HG03442 (cell line): ENCODE results near the gene HSPB1.
A peak's percentile ranks its signal among the peaks of the same experiment; 100 is the strongest.
"Not testable (repeated sequence)": the region's sequence is repeated elsewhere in the genome, so short reads cannot be mapped to it uniquely, and the experiment has no call there.

ENCODE experiments used
- ATAC-seq: cut with Tn5 transposase; IDR thresholded peaks from one replicate; pipeline ENCODE4 v1.9.1; 2021; ENCODE audit warnings: mild to moderate bottlenecking, moderate library complexity; ENCODE audit not compliant: unreplicated experiment

Gene HSPB1

DNA sequence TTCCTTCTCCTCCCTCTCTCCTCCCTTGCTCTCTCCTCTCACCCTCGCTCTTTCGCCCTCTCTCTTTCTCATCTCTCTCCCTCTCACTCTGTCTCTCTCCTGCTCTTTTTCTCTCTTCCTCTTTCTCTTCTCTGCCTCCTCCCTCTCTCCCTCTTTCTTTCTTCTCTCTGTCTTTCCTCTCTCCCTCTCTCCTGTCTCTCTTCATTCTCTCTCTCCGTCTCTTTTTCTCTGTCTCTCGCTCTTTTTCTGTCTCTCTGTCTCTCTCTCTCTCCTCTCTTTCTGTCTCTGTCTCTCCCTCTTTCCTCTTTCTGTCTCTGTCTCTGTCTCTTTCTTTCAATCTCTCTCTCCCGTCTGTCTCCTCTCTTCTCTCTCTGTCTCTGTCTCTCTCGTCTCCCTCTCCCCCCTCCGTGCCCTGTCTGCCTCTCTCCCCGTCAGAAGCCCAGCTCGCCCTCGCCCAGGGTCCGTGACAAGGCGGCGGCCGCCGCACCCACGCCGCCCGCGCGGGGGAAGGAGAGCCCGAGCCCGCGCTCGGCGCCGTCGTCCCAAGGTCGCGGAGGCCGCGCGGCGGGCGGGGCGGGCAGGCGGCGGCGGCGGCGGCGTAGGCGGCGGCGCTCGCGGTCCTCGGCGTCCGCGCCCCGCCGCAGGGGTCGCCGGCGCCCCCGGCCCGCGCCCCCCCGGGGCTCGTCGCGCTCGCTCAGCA lies 21.3 kb upstream of the HSPB1 start:
- ATAC-seq: no peak

DNA sequence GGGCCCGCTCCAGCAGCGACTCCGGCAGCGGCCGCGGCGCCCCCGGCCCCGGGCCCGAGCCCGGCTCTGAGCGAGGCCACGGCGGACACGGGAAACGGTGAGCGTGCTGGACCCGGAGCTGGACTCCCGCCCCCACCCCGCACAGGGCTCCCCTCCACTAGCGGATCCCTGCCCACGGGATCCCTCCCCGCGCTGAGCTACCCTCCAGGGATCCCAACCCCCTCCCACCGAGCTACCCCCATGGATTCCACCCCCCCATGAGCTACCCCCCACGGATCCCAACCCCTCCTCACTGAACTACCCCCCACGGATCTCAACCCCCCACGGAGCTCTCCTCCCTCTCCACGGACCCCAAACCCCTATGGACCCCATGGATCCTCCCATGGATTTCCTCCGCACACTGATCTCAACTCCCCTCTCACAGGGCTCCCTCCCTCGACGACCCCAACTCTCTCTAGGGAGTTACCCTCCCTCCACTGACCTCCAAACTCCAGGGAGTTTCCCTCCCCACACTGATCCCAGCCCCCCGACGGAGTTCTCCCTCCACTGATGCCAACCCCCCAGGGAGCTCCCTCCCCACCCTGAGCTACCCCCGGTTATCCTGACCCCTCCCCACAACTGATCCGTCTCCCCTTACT lies 20.6 kb upstream of the HSPB1 start:
- ATAC-seq: no peak

DNA sequence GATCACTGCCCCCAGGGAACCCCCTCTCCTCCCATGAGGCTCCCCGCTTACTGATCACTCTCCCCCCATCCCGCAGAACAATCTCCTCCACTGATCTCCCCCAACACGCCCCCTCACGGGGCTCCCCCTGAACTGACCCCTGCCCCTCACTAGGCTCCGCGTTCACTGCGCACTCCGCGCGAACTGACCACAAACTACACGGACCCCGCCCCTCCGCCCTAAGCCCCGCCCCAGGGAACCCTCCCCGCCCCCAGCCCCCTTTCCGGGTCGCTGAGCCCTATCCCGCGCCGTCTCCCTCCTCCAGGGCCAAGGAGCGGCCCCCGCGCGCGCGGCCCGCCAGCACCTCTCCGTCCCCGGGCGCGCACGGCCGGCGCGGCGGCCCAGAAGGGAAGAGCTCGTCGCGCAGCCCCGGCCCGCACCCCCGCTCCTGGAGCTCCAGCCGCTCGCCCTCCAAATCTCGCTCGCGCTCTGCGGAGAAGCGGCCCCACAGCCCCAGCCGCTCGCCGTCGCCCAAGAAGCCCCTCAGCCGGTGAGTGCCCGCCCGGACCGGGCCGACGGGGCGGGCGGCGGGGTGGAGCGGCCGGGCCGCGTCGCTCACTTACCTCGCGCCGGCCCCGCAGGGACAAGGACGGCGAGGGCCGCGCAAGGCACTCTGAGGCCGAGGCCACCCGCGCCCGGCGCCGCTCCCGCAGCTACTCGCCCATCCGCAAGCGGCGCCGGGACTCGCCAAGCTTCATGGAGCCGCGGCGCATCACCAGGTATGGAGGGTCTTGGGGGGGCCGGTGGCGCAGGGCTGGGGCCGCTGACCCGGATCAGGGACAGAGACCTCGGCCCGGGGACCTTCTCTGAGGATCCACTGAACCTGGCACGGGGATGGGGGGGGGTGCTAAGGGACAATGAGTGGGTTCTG lies 19.9 kb upstream of the HSPB1 start:
- no peak for ATAC-seq

DNA sequence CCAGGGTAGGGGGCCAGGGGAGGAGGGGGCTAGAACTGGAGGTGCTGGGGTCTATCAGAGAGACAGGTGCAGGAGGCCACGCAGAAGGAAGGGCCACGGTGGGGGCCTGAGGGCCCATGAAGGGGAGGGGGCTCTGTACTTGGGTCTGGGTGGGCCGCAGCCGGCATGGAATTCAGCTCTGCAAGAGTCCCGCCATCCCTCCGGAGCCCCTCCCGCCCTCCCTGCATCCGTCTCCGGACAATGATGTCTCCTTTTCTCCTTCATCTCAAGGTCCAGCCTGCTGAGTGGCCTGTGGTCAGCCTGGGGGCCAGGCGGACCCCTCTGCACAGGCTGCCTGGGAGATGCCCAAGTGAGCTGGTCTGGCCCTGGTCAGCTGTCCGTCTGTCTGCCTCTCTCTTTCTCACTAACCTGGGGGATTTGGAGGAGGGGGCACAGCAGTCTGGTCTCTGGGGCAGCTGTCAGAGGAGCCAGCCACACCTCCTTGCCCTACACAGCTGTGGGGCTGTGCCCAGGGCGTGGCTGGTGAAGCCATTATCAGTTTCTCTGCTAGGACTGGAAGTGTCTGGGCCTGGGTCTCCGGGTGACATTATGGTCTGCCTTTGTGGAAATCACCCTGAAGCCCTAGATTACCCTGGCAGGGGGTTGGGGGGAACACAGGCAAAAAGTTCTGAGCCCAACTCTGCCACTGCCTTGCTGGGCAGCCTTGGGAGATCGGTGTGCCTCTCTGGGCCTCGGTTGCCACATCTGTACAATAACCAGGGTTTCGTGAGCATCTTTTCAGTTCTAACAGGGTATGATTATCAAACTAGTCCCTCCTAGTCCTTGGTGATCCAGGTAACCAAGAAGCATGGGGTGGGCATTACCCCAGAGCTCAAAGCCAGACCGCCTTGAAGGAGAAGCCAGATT lies 19.0 kb upstream of the HSPB1 start:
- no peak for ATAC-seq

DNA sequence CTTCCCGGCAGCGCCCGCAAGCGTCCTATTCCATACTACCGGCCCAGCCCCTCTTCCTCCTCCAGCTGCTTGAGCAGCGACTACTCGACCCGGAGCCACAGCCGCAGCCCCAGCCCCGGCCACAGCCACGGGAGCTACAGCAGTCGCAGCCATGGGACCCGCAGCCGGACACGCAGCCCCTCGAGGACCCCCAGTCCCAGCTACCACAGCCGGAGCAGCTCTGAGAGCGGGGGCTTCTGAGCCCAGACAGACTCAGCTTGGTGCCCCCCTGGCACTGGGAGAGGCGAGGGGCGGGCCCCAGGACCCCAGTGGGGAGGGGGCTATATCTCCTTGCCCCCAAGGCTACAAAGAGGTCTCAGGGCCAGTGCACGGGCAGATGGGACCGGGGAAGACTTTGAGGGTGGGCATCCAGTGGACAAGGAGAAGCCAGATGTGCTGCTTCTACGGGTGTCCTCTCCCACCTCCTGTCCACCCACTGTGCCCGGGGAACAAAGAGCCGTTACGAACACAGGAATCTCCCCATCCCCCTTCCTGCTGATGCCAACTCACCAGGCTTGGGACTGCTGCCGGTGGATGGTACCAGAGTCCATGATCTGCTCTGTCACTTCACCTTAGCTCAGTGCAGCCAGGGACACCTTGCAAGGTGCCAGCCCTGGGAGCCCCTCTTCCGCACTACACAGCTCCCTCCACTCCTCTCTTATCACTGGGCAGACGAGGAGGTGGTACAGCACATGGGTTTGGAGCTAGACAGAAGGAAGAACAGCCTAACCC lies 16.7 kb upstream of the HSPB1 start:
- no peak for ATAC-seq

DNA sequence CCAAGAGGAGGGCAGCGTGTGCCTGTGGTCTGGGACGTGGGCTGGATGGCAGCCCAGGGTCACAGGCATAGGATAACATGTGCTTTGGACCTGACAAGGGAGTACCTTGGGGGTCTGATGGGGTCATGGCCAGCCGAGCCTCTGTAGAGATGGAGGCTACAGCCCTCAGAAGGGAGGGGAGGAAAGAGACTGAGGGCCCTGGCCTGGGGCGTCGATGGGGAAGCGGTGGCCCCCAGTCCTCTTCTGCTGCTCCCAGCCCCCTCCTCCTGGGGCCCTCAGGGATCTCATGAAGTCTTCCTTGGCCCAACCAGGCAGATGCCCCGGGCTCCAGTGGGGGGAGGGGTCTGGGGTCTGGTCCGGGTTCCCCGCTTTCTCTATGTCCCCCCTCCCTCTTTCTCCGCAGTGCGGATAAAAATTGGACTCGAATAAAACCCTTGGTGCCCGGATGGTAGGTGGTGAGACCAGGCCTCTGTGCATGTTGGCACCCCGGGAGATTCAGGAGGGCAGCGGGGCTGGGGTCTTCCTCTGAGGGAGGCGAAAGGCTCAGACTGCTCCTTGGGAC lies 15.6 kb upstream of the HSPB1 start:
- ATAC-seq: no peak

DNA sequence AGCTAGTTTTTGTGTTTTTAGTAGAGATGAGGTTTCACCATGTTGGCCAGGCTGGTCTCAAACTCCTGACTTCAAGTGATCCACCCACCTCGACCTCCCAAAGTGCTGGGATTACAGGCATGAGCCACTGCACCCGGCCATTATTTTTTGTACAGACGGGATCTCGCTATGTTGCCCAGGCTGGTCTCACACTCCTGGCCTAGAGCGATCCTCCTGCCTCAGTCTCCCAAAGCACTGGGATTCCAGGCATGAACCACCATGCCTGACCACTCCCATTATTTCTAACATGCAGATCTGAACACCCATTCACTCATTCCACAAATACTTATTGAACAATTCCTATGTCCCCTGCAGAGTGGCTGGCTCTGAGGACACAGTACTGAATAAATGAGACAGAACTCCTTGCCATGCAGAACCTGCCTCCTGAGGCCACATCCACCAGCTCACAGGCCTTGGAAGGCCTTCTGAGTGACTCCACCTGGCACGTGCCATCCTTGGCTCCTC lies 11.6 kb upstream of the HSPB1 start:
- not testable (repeated sequence) for ATAC-seq

DNA sequence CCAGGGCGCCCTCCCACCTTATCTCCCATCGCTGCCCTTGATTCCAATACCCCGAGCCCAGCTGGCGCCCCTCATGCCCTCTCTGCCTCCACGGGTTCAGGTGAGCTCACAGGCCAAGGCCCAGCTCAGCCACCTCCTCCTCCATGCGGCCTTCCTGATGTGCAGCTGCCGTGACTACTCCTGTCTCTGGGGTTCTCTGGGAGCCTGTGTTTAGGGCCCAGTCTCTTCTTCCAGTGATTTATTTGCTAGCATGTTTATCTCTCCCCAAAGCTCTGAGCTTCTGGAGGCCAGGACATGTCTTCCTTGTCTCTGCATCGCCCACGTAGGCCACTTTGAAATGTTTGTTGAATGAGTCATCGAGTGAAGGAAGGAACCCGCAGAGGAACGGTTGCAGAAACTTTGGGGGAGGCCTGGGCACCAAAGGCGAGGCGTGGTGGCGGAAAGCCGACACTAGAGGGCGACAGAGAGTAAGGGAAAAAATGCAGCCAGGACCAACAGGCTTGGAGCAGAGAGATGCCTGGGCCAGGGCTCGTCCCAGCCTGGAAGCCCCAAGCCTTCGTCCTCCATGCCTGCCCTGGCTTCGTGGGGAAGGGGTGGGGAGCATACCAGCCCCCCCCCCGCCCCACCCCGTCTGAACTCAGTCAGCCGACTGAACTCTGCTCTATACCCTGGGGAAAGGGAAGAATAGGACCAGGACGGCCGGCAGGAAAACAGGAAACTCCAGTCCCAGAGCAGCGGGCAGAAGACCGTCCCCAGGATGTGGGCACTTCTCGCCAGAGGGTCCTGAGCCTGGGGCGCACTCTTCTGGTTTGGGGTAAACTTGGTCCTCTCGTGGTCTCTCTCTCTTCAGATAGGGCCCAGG lies 10.9 kb upstream of the HSPB1 start:
- ATAC-seq: peak; percentile 69

DNA sequence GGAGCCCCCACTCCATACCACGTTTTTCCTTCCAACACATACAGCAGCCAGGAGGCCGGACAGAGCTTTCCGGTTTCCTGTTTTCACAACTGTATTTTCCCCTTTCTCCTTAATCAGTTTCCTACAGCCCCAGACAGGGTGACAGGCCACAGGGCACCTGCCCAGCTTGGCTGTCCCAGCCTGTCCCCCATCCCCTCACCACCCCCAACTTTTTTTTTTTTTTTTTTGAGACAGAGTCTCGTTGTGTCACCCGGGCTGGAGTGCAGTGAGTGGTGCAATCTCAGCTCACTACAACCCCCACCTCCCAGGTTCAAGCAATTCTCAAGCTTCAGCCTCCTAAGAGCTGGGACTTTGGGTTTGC lies 10.3 kb upstream of the HSPB1 start:
- ATAC-seq: no peak

DNA sequence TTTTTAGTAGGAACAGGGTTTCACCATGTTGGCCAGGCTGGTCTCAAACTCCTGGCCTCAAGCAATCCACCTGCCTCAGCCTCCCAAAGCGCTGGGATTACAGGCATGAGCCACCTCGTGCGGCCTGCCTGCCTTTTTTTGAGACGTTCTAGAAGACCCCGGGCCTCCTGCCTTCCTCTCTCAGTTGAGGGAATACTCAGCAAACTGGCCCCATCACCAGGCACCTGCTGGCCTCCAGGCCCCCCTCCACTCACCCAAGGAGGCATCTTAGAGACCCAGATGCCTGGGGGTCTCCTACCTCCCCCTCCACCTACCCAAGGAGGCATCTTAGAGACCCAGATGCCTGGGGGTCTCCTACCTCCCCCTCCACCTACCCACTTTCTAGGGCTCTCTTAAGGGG lies 9.6 kb upstream of the HSPB1 start:
- not testable (repeated sequence) for ATAC-seq

DNA sequence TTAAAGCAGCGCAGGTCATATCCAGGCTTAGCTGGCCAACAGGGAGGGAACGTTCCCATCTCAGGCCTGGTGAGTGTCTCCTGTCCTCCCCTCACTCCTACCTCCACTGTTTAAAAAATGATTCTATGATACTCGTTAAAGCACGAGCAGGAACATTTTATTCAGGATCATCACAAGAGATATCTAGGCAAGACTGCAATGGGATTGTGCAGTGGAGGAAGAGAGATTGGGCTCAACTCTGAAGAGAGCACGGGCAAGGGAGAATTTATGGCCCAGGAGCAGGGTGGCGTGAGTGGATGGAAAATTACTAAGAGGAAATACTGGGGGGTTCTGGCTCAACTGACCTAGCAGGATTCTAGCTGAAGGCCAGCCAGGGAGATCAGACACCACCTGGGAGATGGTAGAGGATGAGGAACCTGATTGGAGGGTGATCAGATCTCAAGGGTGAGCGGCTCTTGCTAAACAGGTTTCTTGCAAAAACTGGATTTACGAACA lies 9.0 kb upstream of the HSPB1 start:
- ATAC-seq: no peak

DNA sequence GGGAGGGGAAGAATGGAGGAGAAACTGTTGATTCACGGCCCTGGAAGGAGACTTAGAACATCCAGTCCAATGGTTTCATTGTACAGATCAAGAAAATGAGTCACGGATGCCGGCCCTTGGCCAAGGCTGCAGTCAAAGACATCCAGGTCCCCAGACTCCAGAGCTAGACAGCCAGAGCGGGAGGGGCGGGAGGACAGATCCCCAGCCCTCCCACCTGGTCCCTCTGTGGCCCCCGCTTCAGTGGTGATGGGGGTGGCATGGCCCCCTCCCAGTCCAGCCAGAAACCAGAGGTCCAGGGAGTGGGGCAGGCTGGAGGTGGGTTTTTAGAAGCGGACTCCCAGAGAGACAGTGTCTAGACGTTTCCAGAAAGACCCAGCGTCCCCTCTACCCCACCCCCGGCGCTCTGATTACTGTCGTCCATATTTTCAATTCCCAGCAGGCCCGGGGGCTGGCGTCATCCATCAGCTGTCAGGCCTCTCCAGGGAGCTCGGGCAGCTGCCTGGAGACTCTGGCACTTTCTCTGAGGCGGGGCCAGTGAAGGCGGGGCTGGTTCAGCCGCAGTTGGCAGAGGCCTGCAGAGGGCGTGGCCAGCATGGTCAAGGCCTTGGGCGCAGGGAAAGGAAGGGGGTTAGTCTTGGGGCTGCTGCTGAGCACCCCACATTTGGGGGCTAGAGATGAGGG lies 8.0 kb upstream of the HSPB1 start:
- peak; percentile 35 for ATAC-seq

DNA sequence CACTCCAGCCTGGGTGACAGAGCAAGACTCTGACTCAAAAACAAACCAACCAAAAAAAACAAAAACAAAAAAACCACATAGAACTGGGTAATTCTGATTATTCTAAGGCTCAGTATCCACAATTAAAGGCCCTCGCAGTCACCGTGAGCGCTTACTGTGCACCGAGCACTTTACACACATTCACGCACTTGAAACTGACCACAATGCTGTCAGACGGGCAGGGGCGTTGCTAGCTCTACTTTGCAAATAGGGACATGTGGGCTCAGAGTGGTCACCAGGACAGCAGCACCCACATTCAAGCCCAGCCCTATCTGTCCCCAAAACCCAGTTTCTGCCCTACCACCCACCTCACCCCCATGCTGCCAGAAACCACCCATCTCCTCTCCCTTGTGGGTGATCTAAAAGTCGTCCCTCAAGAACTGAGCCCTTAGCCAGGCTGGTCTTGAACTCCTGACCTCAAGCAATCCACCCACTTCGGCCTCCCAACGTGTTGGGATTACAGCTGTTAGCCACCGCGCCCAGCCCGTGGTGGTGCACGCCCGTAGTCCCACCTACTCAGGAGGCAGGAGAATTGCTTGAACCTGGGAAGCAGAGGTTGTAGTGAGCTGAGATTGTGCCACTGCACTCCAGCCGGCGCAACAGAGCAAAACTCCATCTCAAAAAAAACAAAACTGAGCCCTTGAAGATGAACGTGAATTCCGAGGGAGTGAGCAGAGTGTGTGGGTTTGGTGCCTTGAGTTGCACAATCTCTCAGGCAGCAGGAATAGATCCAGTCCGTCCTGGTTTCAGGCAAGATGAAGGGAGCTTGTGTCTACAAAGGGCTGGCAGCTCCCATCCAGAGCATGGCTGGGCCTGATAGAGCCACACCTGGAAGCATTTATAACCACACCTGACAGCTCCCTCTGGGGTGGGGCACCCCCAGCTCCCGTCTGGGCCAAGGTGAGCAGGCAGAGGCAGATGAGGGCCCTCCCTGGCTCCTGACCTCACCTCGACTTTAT lies 5.4 kb upstream of the HSPB1 start:
- no peak for ATAC-seq

DNA sequence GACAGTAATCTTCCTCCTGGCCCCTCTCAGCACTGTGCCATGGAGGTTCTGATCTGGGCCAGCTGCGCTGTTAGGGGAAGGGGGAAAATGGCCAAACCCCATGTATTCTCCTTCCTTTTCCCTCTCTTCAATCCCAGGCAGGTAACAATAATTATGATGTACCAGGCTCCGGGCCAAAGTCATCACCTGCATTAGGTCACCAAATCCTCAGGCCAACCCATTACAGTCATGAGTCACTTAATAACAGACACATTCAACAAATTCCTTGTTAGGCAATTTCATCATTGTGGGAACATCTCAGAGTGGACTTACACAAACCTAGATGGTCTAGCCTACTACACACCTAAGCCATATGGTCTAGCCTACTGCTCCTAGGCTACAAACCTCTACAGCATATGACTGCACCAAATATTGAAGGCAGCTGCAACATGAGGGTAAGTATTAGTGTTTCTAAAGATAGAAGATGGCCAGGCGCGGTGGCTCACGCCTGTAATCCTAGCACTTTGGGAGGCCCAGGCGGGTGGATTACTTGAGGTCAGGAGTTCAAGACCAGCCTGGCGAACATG lies 2.2 kb upstream of the HSPB1 start:
- no peak for ATAC-seq

DNA sequence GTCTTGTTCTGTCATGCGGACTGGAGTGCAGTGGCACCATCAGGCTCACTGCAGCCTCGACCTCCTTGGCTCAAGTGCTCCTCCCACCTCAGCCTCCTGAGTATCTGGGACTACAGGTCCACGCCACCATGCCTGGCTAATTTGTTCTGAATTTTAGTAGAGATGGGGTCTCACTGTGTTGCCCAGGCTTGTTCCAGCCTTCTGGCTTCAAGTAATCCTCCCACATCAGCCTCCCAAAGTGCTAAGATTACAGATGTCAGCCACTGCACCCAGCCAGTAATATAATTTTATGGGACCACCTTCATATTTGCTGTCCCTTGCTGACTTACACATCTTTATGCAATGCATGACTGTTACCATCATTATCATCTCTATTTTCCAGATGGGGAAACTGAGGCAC lies 1.5 kb upstream of the HSPB1 start:
- ATAC-seq: no peak
